HUES6 (cell line): Measurements from ENCODE around the gene PCBP3.
"Not testable (repeated sequence)": the region's sequence is repeated elsewhere in the genome, so short reads cannot be mapped to it uniquely, and the experiment has no call there.

Experiments
- H3K27ac ChIP-seq: 2 replicates; pipeline ENCODE4 v1.7.0; 2013; ENCODE audit warnings: low read depth, mild to moderate bottlenecking, low read length, inconsistent platforms
- H3K27me3 ChIP-seq: 2 replicates; pipeline ENCODE4 v1.6.1; 2013; ENCODE audit warnings: low read length; ENCODE audit not compliant: control insufficient read depth, insufficient read depth
- H3K36me3 ChIP-seq: 2 replicates; pipeline ENCODE4 v1.6.1; 2013; ENCODE audit warnings: low read length; ENCODE audit not compliant: control insufficient read depth, insufficient read depth
- H3K4me1 ChIP-seq: 2 replicates; pipeline ENCODE4 v1.6.1; 2013; ENCODE audit warnings: low read length; ENCODE audit not compliant: control insufficient read depth, insufficient read depth
- H3K4me3 ChIP-seq: 2 replicates; pipeline ENCODE4 v1.5.1; 2013; ENCODE audit warnings: low read depth, low read length
- H3K9ac ChIP-seq: one replicate; pipeline ENCODE4 v1.6.1; 2013; ENCODE audit warnings: mild to moderate bottlenecking, low read length
- H3K9me3 ChIP-seq: 2 replicates; pipeline ENCODE4 v1.6.1; 2013; ENCODE audit warnings: low read depth, low read length; ENCODE audit not compliant: control insufficient read depth, insufficient read depth

Gene PCBP3

GRCh38 chr21:45699251-45699942, 55.9 kb downstream of the PCBP3 start:
- H3K4me3 ChIP-seq = no peak overlapping the region
- no peaks in the 10 kb centered on the region for H3K27me3 ChIP-seq
- no peaks in the 10 kb centered on the region for H3K9me3 ChIP-seq
- no peak overlapping the region for H3K27ac ChIP-seq
- no peaks in the 10 kb centered on the region for H3K4me1 ChIP-seq
- H3K9ac ChIP-seq = no peak overlapping the region
- no peaks in the 10 kb centered on the region for H3K36me3 ChIP-seq

- Histone ChIP-seq H3K4me1 (no peaks in the 10 kb centered on the region), H3K4me3 (no peak overlapping the region), H3K9ac (no peak overlapping the region), H3K36me3 (no peaks in the 10 kb centered on the region), H3K9me3 (no peaks in the 10 kb centered on the region), H3K27me3 (no peaks in the 10 kb centered on the region), H3K27ac (no peak overlapping the region)
Observed at GRCh38 chr21:45699966-45700365, 56.4 kb downstream of the PCBP3 start.

- Histone ChIP-seq H3K27ac (no peak overlapping the region), H3K9ac (no peak overlapping the region), H3K9me3 (no peaks in the 10 kb centered on the region), H3K27me3 (no peaks in the 10 kb centered on the region), H3K4me1 (no peaks in the 10 kb centered on the region), H3K36me3 (no peaks in the 10 kb centered on the region), H3K4me3 (no peak overlapping the region)
Observed at GRCh38 chr21:45700461-45700860, 56.9 kb downstream of the PCBP3 start.

- no peak overlapping the region for H3K27ac ChIP-seq
- H3K27me3 ChIP-seq = no peaks in the 10 kb centered on the region
- no peaks in the 10 kb centered on the region for H3K9me3 ChIP-seq
- H3K36me3 ChIP-seq = no peaks in the 10 kb centered on the region
- H3K9ac ChIP-seq = no peak overlapping the region
- no peak overlapping the region for H3K4me3 ChIP-seq
- H3K4me1 ChIP-seq = no peaks in the 10 kb centered on the region
Observed at GRCh38 chr21:45704311-45705108, 61.0 kb downstream of the PCBP3 start.

GRCh38 chr21:45706299-45706698, 62.8 kb downstream of the PCBP3 start:
- peaks cover 5% of the 10 kb centered on the region; the same call in 1 of the 2 replicates for H3K9me3 ChIP-seq
- no peak overlapping the region for H3K9ac ChIP-seq
- no peaks in the 10 kb centered on the region for H3K27me3 ChIP-seq
- H3K4me3 ChIP-seq = no peak overlapping the region
- H3K4me1 ChIP-seq = no peaks in the 10 kb centered on the region
- no peak overlapping the region for H3K27ac ChIP-seq
- no peaks in the 10 kb centered on the region for H3K36me3 ChIP-seq

- no peaks in the 10 kb centered on the region for H3K4me1 ChIP-seq
- H3K27ac ChIP-seq = no peak overlapping the region
- H3K9me3 ChIP-seq = peaks cover 8% of the 10 kb centered on the region; the same call in 1 of the 2 replicates
- no peak overlapping the region for H3K9ac ChIP-seq
- H3K27me3 ChIP-seq = no peaks in the 10 kb centered on the region
- H3K36me3 ChIP-seq = no peaks in the 10 kb centered on the region
- no peak overlapping the region for H3K4me3 ChIP-seq
Observed at GRCh38 chr21:45709173-45709572, 65.6 kb downstream of the PCBP3 start.

- Histone ChIP-seq H3K4me1 (no peaks in the 10 kb centered on the region), H3K9ac (no peak overlapping the region), H3K27me3 (no peaks in the 10 kb centered on the region), H3K9me3 (peaks cover 8% of the 10 kb centered on the region; the same call in 1 of the 2 replicates), H3K27ac (no peak overlapping the region), H3K36me3 (no peaks in the 10 kb centered on the region), H3K4me3 (no peak overlapping the region)
Observed at GRCh38 chr21:45709696-45710268, 66.3 kb downstream of the PCBP3 start.

GRCh38 chr21:45710306-45710705, 66.8 kb downstream of the PCBP3 start:
- not testable (repeated sequence) for H3K4me3 ChIP-seq, H3K27ac ChIP-seq, H3K27me3 ChIP-seq, H3K9ac ChIP-seq, H3K36me3 ChIP-seq, H3K4me1 ChIP-seq, H3K9me3 ChIP-seq

GRCh38 chr21:45713613-45714012, 70.1 kb downstream of the PCBP3 start:
- Histone ChIP-seq H3K27ac (no peak overlapping the region), H3K9me3 (peaks cover 8% of the 10 kb centered on the region; the same call in 1 of the 2 replicates), H3K36me3 (no peaks in the 10 kb centered on the region), H3K9ac (no peak overlapping the region), H3K4me1 (no peaks in the 10 kb centered on the region), H3K27me3 (no peaks in the 10 kb centered on the region), H3K4me3 (no peak overlapping the region)

GRCh38 chr21:45715441-45715840, 71.9 kb downstream of the PCBP3 start:
- Histone ChIP-seq H3K36me3 (no peaks in the 10 kb centered on the region), H3K4me3 (no peak overlapping the region), H3K9me3 (peaks cover 8% of the 10 kb centered on the region; the same call in 1 of the 2 replicates), H3K4me1 (no peaks in the 10 kb centered on the region), H3K27ac (no peak overlapping the region), H3K9ac (no peak overlapping the region), H3K27me3 (no peaks in the 10 kb centered on the region)

- H3K9me3 ChIP-seq = no peaks in the 10 kb centered on the region
- no peaks in the 10 kb centered on the region for H3K4me1 ChIP-seq
- no peak overlapping the region for H3K4me3 ChIP-seq
- H3K27ac ChIP-seq = no peak overlapping the region
- no peaks in the 10 kb centered on the region for H3K36me3 ChIP-seq
- H3K9ac ChIP-seq = no peak overlapping the region
- H3K27me3 ChIP-seq = no peaks in the 10 kb centered on the region
Observed at GRCh38 chr21:45718413-45718812, 74.9 kb downstream of the PCBP3 start.
